Esophagus squamous epithelium (tissue), 5 donors: ENCODE results near the gene METTL25. TPM values are rescaled to one million over a fixed set of nuclear protein-coding genes. Genes with fewer than 3 reads are reported as not detected.
A peak's percentile ranks its signal among the peaks of the same experiment; 100 is the strongest.

ENCODE experiments used
- DNase-seq: peaks from one replicate; lab custom pipeline; 2025; lab: John Stamatoyannopoulos, UW
- H3K27ac ChIP-seq, 4 donors: fragments of 200-600 bp; sonication (generic); one replicate each; pipeline ENCODE4 v1.5.1; 2016 to 2019; ENCODE audit warnings: mild to moderate bottlenecking in 1 of 4
- H3K27me3 ChIP-seq, 4 donors: fragments of 200-600 bp; sonication (generic); 1 replicate in 3 of 4; 2 replicates in 1 of 4; pipeline versions ENCODE4 v1.5.1 to v1.6.0; 2017 to 2021; ENCODE audit warnings: antibody characterized with exemption in 1 of 4
- H3K36me3 ChIP-seq, 3 donors: fragments of 200-600 bp; sonication (generic); one replicate each; pipeline ENCODE4 v1.5.1; 2016 to 2019
- H3K4me1 ChIP-seq, 3 donors: fragments of 200-600 bp; sonication (generic); one replicate each; pipeline ENCODE4 v1.5.1; 2017 to 2019
- H3K4me3 ChIP-seq, 4 donors: fragments of 200-600 bp; sonication (generic); 1 replicate in 3 of 4; 2 replicates in 1 of 4; pipeline ENCODE4 v1.5.1; 2016 to 2019; ENCODE audit warnings: mild to moderate bottlenecking in 2 of 4, moderate library complexity in 1 of 4
- H3K9me3 ChIP-seq, 3 donors: fragments of 200-600 bp; sonication (generic); one replicate each; pipeline ENCODE4 v1.5.1; 2016 to 2019
- POLR2A ChIP-seq, 4 donors: fragments of 450-650 bp; IDR thresholded peaks; one replicate each; pipeline ENCODE4 v1.6.1; 2017; ENCODE audit warnings: antibody characterized with exemption in 4 of 4, mild to moderate bottlenecking in 4 of 4, moderate library complexity in 3 of 4
- WGBS, 2 donors: methylation state at CpG; one replicate each; pipeline ENCODE4 v1.1.5; 2018; 5-methylcytosine and 5-hydroxymethylcytosine counted together
- intact Hi-C: fragments of 100-400 bp; cut with DNase I; formaldehyde crosslinking; loops from one replicate; pipeline ENCODE4 v1.15.0; 2022
- total RNA-seq, 4 donors: library from RNA; depleted of rRNA; stranded (reverse); fragments of >200 nt; gene quantifications; one replicate each; pipeline ENCODE4 v1.1.0, GENCODE V29; 2016
- TF ChIP-seq, protein P1 (sequence below), 6 experiments: fragments of 450-650 bp in 4 of 6; fragments of 200-600 bp in 2 of 6; sonication (generic) in 2 of 6; IDR thresholded peaks; one replicate each; pipeline ENCODE4 v1.5.1; 2016 to 2019; ENCODE audit warnings: antibody characterized with exemption in 6 of 6, mild to moderate bottlenecking in 4 of 6, moderate library complexity in 4 of 6
- donor health status: DM: yes; HTN: yes; CAD: no.

Gene METTL25
- total RNA-seq, 4 donors from 2014 or later = 8.6 to 29.8 (median 9.8) TPM

- TF ChIP-seq POLR2A (IDR thresholded peaks at IDR 0.05) = no peak
- peaks cover 0 to 9% (median 0%) of the 10 kb centered on the region in 3 donors for H3K4me1 ChIP-seq
- peak overlapping the region in 2 of 4 donors; percentile 25 to 49 for H3K27ac ChIP-seq
- WGBS, 2 donors = 40 to 64% methylated on average over 1 of the region's 1 CpG
- no peak overlapping the region for H3K4me3 ChIP-seq
- peaks cover 0 to 32% (median 0%) of the 10 kb centered on the region in 3 donors for H3K36me3 ChIP-seq
- H3K9me3 ChIP-seq = no peaks in the 10 kb centered on the region
- intact Hi-C loops = no loop called here
- DNase-seq = no peak
- H3K27me3 ChIP-seq = no peaks in the 10 kb centered on the region
These were observed 103.1 kb downstream of the METTL25 start for GRCh38 chr12:82461393-82461792.

DNA sequence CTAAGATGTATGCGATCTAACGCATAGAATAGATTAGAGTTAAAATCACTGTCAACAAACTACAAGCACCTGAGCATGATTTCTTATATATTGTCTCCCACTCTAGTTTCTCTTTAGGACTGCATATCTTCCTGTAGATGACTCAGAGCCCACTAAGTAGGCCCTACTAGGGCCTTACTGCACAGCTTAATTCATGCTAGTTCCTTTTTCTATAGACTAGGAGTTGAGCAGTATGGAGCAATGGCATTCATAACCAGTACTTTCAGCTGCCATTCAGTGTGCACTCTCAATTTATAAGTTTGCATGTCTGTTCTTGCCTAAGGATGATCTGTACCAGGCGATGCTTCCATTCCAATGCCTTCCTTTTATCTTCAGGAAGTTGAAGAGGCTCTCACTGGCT, 103.5 kb downstream of the METTL25 start:
- Histone ChIP-seq H3K4me1 (peaks cover 0 to 9% (median 0%) of the 10 kb centered on the region in 3 donors), H3K27me3 (no peaks in the 10 kb centered on the region), H3K4me3 (no peak overlapping the region), H3K27ac (peak overlapping the region in 2 of 4 donors; percentile 25 to 49), H3K9me3 (no peaks in the 10 kb centered on the region), H3K36me3 (peaks cover 0 to 32% (median 0%) of the 10 kb centered on the region in 3 donors)
- intact Hi-C loops = no loop called here
- TF ChIP-seq, protein P1, sequence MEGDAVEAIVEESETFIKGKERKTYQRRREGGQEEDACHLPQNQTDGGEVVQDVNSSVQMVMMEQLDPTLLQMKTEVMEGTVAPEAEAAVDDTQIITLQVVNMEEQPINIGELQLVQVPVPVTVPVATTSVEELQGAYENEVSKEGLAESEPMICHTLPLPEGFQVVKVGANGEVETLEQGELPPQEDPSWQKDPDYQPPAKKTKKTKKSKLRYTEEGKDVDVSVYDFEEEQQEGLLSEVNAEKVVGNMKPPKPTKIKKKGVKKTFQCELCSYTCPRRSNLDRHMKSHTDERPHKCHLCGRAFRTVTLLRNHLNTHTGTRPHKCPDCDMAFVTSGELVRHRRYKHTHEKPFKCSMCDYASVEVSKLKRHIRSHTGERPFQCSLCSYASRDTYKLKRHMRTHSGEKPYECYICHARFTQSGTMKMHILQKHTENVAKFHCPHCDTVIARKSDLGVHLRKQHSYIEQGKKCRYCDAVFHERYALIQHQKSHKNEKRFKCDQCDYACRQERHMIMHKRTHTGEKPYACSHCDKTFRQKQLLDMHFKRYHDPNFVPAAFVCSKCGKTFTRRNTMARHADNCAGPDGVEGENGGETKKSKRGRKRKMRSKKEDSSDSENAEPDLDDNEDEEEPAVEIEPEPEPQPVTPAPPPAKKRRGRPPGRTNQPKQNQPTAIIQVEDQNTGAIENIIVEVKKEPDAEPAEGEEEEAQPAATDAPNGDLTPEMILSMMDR (IDR thresholded peaks at IDR 0.05) = no peak
- no peak for TF ChIP-seq POLR2A (IDR thresholded peaks at IDR 0.05)
- WGBS, 2 donors = 57 to 65% methylated on average over 3 of the region's 3 CpGs
- no peak for DNase-seq

DNA sequence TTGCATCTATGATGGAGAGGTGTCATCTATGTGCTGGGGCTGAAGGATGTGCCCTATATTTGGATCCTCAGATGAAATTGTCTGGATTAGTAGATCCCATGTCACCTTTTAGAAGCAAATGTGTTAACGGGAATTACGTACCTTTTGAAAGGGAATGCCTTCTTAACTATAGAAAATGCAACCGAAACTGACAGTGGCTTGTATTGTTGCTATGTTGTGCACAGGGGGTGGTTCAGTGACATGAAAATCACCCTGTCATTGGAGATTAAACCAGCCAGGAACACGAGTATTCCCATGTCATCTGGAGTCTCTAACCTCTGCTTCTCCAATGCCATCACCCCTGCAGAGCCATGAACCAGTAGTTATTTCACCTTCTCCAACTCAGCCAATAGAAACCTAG, 110.2 kb downstream of the METTL25 start:
- H3K4me3 ChIP-seq = no peak overlapping the region
- TF ChIP-seq, protein P1 (IDR thresholded peaks at IDR 0.05) = no peak
- no peak for TF ChIP-seq POLR2A (IDR thresholded peaks at IDR 0.05)
- intact Hi-C loops = no loop called here
- 88 to 89% methylated on average over 4 of the region's 4 CpGs for WGBS, 2 donors
- H3K27me3 ChIP-seq = no peaks in the 10 kb centered on the region
- H3K9me3 ChIP-seq = peaks cover 0 to 11% (median 0%) of the 10 kb centered on the region in 3 donors
- peaks cover 0 to 42% (median 0%) of the 10 kb centered on the region in 3 donors for H3K36me3 ChIP-seq
- no peak for DNase-seq
- no peak overlapping the region for H3K27ac ChIP-seq
- no peaks in the 10 kb centered on the region for H3K4me1 ChIP-seq

DNA sequence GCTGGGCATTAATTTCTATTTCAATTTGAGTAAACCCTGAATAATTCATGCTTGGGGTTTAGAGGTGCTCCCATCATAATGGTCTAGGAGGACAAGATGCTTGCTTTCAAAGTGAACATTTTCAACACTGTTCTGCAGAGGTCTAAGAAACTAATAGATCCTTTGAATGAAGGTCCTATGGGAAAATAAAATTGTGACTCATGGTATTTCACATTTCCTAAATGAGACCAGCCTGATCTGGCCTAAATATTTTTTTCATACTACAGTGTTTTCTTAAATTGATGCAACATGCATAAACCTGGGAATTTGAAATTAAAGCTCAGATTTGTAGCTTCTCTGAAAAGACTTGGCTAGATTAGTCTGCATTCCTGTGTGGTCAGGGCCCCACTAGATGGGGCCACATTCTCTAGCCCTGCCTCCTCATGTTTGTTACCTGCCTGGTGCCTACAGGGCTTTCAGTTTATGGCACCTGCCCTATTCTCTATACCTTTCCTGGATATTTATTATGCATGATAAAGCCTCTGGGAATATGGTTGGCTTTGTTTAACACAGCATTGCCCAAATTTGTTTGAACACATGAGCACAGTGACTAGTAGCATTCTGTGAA, 112.7 kb downstream of the METTL25 start:
- H3K27me3 ChIP-seq = no peaks in the 10 kb centered on the region
- intact Hi-C loops = no loop called here

GRCh38 chr12:82473111-82473754, 114.9 kb downstream of the METTL25 start:
- no peak for DNase-seq
- no peaks in the 10 kb centered on the region for H3K27me3 ChIP-seq
- intact Hi-C loops = no loop called here
- no peak overlapping the region for H3K4me3 ChIP-seq
- H3K36me3 ChIP-seq = peaks cover 0 to 49% (median 0%) of the 10 kb centered on the region in 3 donors
- peaks cover 0 to 11% (median 0%) of the 10 kb centered on the region in 3 donors for H3K9me3 ChIP-seq
- TF ChIP-seq, protein P1 (IDR thresholded peaks at IDR 0.05) = no peak
- TF ChIP-seq POLR2A (IDR thresholded peaks at IDR 0.05) = no peak
- no peak overlapping the region for H3K27ac ChIP-seq
- H3K4me1 ChIP-seq = no peaks in the 10 kb centered on the region
- WGBS, 2 donors = 90 to 96% methylated on average over 3 to 7 of the region's 8 CpGs

More for the DNA sequence above, 112.7 kb downstream of the METTL25 start:
- H3K36me3 ChIP-seq = peaks cover 0 to 50% (median 0%) of the 10 kb centered on the region in 3 donors
- TF ChIP-seq, protein P1 (IDR thresholded peaks at IDR 0.05) = no peak
- TF ChIP-seq POLR2A (IDR thresholded peaks at IDR 0.05) = no peak
- H3K9me3 ChIP-seq = peaks cover 0 to 11% (median 0%) of the 10 kb centered on the region in 3 donors
- no peaks in the 10 kb centered on the region for H3K4me1 ChIP-seq
- no peak overlapping the region for H3K4me3 ChIP-seq
- H3K27ac ChIP-seq = no peak overlapping the region
- DNase-seq = no peak
